ENCODE measurements around the gene RILPL2. TPM values are rescaled to one million over a fixed set of nuclear protein-coding genes. Genes with fewer than 3 reads are reported as not detected.
"Not testable (repeated sequence)": the region's sequence is repeated elsewhere in the genome, so short reads cannot be mapped to it uniquely, and the experiment has no call there.

RILPL2 gene, protein sequence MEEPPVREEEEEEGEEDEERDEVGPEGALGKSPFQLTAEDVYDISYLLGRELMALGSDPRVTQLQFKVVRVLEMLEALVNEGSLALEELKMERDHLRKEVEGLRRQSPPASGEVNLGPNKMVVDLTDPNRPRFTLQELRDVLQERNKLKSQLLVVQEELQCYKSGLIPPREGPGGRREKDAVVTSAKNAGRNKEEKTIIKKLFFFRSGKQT
- 3.3 and 3.7 TPM in 2 replicates for total RNA-seq

DNA sequence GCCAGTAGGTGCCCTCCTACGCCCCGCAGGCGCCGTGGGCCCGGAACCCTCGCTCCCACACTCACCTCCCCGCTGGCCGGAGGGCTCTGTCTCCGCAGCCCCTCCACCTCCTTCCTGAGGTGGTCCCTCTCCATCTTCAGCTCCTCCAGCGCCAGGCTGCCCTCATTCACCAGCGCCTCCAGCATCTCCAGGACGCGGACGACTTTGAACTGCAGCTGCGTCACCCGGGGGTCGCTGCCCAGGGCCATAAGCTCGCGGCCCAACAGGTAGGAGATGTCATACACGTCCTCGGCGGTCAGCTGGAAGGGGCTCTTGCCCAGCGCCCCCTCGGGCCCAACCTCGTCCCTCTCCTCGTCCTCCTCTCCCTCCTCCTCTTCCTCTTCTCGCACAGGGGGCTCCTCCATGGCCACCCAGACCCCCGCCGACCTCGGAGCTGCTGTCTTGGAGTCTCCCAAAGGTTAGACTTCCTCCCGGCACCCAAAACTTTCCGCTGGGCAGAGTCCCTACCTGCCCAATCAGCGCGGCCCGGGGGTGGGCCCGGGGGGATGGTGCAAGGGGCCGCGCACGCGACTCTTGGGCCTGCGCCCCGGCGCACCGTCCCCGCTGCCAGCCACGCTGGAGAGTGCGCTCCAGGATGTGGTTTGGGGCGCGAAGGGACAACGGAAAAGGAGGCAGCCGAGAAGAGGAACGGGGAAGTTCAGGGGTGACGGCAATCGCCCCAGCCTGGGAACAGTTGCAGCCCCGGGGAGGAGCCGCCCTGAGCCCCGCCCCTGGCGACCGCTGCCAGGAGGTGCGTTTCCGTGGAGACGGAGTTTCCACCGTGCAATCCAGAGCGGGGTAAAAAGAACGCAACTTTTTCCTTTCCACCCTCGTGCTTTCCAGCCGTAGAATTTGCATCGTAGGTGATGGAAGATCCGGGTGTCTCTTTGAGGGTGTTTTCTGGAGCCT is at the start of gene RILPL2:
RILPL2 (minus strand) TSS at position 668 of the 948 bp plus-strand sequence; CDS start at position 404, 264 bp downstream.
- DNase-seq (ENCODE audit: extremely low read depth, low read depth, low spot score): no peak

DNA sequence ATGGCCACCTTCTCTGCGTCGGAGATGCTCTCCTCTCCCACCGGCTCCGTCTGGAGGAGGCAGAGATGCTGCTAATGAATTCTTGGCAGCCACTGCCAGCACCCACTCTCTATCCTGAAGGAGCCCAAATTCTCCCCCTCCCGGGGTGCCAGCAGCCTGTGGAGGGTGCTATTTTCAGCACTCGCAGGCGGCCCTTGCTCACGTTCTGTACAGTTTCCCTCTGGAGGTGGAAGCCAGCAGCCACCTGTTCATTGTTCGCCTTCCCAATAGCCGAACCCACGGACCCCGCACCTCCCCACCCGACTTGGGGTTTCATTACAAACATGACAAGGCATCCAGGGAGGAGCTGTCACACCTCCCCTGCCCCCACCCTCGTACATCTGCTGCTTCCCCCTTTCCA is 49.3 kb upstream of the RILPL2 start:
- DNase-seq (ENCODE audit: extremely low read depth, low read depth, low spot score): no peak

DNA sequence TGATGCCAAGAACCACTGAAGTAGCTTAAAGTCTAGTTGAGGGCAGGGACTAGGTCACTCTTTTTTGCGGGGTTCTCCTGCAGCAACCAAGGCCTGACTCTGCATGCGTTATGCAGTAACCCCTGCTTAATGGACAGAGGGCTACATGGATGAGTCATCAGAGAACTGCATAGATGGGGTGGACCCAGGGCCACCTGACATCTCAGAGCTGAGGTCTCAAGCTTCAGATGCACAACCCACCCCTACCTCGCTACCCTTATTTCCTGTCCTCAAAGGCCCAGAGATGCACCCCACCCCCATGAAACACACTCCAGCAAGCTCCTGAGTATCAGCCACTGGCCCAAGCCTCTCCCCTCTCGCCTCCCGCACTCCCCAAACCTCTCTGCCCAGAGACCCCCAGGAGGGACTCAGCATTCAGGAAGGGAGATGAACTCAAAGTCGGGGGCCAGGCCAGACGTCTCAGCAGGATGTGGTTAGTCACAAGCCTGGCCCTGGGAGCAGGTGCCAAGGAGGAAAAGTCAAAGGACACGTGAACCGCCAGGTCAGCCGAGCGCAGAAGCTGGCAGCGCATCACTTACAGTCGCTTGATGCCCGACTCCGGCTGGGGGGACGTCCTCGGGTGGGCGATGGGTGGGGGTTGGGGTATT is 47.2 kb upstream of the RILPL2 start:
- DNase-seq (ENCODE audit: extremely low read depth, low read depth, low spot score): no peak

DNA sequence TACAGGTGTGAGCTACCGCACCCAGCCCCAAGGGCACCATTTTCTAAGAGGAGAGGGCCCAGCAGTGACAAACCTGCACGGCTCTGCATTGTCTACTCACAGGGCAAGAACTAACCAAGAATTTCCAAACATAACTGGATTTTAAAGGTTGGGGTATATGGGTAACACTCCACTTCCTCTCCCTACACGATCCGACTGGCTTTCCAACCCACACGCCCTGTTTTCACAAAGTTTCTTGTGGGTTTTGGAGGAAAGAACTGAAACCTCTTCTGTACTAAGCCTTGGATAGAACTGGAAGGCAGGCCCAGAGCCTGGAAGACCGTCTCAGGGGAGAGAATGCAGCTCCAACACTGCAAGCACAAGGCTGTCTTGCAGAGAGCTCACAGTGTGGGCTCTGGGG is 46.4 kb upstream of the RILPL2 start:
- DNase-seq (ENCODE audit: extremely low read depth, low read depth, low spot score): no peak

DNA sequence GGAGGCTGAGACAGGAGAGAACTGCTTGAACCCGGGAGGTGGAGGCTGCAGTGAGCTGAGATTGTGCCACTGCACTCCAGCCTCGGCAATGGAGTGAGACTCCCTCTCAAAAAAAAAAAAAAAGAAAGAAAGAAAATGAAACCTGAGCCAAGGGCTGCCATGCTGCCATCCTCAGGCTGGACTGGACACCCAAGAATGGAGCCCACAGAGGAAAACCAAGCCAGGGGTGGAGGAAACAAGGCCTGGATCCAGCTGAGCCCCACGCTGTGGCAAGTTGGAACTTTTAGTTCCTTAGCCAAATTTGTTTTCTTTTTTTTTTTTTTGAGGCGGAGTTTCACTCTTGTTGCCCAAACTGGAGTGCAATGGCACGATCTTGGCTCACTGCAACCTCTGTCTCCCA is 44.8 kb upstream of the RILPL2 start:
- not testable (repeated sequence) for DNase-seq (ENCODE audit: extremely low read depth, low read depth, low spot score)

DNA sequence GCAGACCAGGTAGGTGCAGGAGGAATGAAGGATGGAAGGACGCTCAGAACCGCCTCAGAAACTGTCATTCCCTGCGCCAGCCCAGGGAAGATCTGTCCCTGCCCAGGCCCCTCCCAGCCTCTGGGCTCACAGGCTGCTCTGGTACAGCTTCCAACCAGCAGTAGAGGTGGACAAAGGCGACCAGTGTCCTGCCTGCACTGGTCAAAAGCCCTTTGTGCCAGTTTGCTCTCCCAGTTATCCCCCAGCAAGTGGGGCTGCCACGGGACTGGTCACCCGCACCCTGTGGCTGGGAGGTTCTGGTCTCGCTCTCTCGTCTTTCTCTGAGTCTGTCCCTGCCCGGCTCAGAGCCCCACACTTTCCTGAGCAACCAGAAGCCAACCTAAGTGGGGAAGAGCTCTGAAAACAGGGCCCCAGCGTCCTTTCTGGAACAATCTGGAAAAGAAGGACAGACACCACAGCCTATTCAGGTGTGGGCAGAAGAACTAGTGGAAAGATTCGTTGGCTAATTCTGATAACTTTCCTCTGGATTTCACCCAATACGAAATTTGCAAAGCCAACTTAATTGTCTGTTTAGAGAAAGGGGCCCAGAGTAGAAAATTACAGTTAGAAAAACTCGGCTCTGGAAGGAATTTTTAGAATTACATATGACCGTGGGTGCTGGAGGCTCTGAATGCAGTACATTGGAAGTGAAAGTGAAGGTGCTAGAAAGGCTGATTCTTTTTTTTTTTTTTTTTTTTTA is 43.1 kb upstream of the RILPL2 start:
- no peak for DNase-seq (ENCODE audit: extremely low read depth, low read depth, low spot score)

DNA sequence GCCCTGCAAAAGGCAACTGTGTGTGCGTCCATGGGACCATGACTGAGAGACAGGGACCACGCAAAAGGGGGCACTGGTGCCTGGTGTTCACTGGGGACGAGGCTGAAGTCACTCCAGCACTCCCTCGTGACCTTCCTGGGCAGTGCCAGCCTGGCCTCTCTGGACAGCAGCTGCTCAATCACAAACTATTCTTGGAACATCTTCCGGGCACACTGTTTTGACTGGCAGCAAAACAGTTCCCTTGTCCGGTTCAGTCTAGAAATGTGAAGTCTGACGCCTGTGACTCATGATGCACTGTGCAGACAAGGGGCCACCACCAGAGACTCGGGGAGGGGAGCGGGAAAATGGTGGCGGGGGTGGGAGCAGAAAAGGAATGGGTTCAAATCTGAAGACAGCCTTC is 42.3 kb upstream of the RILPL2 start:
- peak; percentile 31 for DNase-seq (ENCODE audit: extremely low read depth, low read depth, low spot score)

DNA sequence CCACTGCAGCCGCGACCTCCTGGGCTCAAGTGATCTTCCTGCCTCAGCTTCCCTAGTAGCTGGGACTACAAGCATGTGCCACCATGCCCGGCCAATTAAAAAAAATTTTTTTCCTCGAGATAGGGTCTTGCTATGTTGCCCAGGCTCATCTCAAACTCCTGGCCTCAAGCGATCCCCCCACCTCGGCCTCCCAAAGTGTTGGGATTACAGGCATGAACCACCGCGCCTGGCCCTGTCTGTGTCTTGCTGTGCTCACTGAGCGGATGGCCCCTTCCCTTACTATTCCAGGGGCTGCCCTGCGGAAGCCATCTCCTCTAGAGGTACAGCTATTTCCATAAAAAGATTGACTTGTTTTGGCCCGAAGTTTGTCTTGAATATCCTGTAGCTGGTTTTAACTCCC is 41.6 kb upstream of the RILPL2 start:
- DNase-seq (ENCODE audit: extremely low read depth, low read depth, low spot score): no peak

DNA sequence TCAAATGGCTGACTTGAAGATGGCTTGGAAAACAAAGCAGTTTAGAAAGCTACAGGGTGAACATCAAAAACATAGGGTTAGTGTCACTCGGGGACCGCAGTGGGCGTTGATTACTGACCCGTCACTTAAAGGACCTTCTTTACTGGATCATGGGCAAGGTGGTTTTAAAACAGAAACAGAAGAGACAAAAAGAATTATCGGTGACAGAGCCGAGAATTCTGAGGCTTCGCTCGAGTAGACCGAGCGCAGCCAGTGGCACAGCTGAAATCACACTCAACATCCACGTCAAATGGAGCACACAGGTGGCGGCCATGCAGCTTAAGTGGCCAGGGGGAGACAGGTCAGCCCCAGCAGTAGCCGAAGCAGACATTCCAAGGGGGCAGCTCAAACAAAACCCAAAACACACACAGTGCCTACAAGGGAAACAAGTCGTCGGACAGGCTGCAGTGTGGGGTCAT is 38.8 kb upstream of the RILPL2 start:
- no peak for DNase-seq (ENCODE audit: extremely low read depth, low read depth, low spot score)

DNA sequence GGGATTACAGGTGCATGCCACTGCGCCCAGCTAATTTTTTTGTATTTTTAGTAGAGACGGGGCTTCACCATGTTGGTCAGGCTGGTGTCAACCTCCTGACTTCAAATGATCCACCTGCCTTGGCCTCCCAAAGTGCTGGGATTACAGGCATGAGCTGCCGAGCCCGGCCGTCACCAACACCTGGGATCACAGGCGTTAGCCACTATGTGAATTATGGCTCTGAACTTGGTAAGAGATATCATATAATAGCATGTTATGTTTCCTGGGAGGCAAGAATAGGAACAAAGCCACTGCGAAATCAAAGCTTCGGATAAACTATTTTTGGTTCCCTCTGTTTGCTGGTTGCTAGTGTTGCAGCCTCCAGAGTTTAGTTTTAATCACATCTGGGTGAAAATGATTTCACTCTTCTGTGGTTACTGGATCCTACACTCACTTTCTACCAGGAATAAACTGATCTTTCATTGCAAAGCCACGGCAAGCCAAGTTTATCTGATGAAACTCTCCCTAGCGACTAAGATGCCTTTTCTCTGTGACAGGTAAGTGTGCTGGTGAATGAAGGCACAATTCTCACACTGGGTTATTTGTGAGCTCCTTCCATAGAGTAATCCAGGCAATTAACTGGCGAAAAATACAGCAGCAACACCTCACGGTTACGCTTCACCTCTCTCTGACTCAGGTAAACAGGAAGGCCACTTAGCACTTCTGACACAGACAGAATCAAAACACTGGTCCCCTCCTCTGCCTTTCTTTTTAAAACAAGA is 38.2 kb upstream of the RILPL2 start:
- no peak for DNase-seq (ENCODE audit: extremely low read depth, low read depth, low spot score)

DNA sequence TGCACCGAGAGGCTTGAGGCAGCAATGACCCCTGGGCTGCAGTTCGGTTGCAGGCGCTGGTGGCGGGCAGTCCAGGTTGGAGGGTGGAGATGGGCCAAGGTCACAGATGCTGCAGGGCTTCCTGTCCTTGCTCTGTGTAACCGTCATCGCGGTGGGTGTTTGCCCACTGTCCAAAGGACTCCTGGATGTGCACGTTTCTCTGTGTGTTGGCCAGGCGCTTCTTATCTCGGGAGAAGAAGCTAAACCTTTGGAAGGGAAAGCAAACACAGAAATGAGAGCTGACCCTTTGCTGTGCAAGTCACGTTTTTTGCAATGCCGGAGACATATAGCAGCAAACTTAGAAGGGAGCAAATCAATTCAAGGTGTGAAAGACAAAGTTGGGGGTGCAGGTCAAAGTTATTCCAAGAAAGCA is 36.0 kb upstream of the RILPL2 start:
- DNase-seq (ENCODE audit: extremely low read depth, low read depth, low spot score): no peak

DNA sequence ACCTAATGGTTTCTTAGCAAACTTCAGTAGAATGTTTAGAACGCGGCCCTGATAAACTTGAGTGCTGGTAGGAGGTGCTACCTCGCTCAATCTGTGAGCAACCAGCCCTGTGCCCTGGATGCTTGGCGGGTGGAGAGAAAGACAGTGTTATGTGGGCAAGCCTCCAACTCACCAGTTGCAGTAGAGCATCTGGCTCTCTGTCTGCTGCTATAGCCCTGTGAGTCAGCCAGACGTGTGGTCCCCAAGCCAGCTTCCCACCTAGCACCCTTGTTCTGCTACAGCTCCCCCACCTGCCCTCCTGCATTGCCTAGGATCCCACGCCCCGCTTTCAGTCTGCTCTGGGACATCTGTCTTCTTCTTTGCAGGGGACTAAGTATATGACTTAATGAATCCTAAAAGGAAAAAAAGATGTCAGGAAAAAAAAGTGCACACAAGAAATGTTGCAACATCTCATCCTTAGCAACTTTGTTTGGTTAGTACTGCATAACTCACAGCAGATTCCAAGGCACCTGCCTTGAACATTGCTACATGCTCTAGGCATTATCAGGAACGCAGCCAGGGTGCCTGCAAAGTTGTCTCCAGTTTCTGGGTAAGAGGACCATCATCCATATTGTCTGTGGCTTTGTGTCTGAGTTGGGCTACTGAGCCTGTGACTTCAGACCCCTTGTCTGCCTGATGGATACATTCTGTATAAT is 35.0 kb upstream of the RILPL2 start:
- DNase-seq (ENCODE audit: extremely low read depth, low read depth, low spot score): no peak

DNA sequence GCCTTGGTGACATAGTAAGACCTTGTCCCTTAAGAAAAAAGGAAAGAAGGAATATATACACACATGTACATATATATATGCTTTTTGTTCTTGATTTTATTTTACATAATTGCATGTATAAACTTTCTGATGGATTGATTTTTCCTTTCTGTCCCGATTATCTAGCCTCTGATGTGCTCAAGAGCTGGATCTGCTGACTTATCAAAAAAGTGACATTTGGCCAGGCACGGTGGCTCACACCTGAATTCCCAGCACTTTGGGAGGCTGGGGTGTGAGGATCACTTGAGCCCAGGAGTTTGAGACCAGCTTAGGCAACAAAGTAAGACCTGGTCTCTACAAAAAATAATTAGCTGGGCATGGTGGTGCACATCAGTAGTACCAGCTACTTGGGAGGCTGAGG is 33.5 kb upstream of the RILPL2 start:
- no peak for DNase-seq (ENCODE audit: extremely low read depth, low read depth, low spot score)

DNA sequence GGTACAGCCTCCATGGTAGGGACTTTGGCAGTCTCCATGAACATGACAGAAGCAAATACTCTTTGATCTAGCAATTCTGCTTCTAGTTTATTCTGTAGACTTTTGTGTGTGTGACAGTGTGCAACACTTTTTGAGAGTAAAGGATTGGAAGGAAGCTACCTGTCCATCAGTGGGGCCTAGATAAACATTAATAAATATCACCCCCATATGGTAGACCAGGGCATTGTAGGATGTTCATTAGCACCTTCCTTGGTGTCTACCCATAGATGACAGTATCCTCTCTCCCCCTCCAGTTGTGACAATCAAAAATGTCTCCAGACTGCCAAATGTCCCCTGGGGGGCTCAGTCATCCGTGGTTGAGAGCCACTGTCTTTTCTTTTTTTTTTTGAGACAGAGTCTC is 32.3 kb upstream of the RILPL2 start:
- no peak for DNase-seq (ENCODE audit: extremely low read depth, low read depth, low spot score)

DNA sequence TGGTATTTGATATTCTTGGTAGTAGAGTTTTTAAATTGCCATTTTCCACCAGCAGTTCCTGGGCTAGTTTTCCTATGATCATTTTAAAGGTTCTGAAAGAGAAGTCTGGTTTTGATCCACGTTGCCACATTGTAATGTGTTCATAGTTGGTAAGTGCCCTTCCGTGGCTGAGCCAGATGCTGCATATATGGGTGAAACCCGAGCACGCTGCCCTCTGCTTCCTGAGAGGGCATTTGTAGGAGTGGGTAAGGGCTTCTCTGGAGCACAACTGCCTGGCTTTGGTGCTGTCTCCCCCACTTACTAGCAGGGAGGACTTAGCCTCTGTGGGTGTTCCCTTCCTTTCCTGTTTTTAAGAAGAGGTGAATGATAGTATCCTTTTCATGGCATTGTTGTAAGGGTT is 28.6 kb upstream of the RILPL2 start:
- no peak for DNase-seq (ENCODE audit: extremely low read depth, low read depth, low spot score)

DNA sequence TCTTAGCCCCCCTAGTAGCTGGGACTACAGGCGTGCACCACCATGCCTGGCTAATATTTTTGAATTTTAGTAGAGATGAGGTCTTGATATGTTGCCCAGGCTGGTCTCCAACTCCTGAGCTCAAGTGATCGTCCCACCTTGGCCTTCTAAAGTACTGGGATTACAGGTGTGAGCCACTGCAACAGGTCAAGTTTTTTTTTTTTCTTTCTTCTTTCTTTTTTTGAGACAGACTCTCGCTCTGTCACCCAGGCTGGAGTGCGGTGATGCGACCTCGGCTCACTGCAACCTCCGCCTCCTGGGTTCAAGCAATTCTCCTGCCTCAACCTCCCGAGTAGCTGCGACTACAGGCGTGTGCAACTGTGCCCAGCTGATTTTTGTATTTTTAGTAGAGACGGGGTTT is 26.7 kb upstream of the RILPL2 start:
- DNase-seq (ENCODE audit: extremely low read depth, low read depth, low spot score): not testable (repeated sequence)

DNA sequence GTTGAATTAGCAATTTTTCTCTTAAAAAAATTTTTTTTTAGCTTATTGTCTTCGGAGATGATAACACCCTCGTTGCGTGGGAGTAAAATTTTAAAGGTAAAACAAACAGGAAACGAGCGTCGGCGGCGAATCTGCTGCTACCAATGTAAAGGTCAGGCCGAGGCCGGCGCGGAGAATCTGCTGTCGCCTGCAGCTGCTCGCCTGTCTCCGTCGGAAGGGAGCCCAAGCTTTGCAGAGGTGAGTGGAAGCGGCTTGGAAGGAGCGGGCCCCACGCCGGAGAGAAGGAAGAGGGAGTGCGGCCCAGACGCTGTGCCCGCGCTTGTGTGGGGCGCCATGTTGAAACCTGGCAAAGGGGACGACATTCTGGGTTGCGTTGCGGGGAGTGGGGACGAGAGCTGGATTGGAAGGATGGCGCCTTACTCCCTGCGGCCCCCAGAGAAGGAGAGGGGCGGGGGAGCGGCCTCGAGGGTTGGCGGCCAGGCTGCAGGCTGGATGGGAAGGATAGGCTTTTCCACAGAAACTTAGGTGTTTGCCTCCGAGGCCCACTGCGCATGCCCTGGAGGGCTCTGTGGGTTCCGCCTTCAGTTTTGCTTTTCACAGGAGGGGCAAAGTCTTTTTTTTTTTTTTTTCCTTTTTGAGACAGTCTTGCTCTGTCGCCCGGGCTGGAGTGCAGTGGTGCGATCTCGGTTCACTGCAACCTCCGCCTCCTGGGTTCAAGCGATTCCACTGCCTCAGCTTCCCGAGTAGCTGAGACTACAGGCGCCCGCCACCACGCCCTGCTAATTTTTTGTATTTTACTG is 21.7 kb upstream of the RILPL2 start, which contains the start of gene SNRNP35:
SNRNP35 (plus strand) TSS at position 160 of the 800 bp plus-strand sequence. CDS start 7,402 bp downstream, outside the sequence.
- DNase-seq (ENCODE audit: extremely low read depth, low read depth, low spot score): no peak

DNA sequence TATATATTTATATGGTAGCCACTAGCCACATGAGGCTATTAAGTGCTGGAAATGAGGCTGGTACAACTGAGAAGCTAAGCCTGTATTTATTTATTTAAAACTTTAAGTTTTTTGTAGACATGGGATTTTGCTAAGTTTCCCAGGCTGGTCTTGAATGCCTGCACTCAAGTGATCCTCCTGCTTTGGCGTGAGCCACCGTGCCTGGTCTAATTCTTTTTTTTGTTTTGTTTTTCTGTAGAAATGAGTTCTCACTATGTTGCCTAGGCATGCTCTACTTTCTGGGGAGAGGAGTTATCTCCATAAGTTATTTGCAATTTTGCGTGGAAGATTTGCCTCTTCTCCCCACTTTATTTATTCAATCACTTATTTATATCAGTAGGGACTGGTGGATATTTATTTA is 16.7 kb upstream of the RILPL2 start:
- no peak for DNase-seq (ENCODE audit: extremely low read depth, low read depth, low spot score)

DNA sequence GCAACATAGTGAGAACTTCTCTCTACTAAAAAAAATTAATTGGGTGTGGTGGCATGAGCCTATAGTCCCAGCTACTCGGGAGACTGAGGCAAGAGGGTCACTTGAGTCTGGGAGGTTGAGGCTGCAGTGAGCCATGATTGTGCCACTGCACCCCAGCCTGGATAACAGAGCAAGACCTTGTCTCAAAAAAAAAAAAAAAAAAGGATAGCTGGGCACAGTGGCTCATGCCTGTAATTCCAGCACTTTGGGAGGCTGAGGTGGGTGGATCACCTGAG is 15.7 kb upstream of the RILPL2 start:
- not testable (repeated sequence) for DNase-seq (ENCODE audit: extremely low read depth, low read depth, low spot score)
